Karpas-422 (cell line): ENCODE results near the gene ZNF710. TPM values are rescaled to one million over a fixed set of nuclear protein-coding genes. Genes with fewer than 3 reads are reported as not detected.
"Not testable (repeated sequence)": the region's sequence is repeated elsewhere in the genome, so short reads cannot be mapped to it uniquely, and the experiment has no call there.

Experiments used
- DNase-seq: peaks from one replicate; pipeline ENCODE4 v3.0.0-alpha.2; 2015
- H2AFZ ChIP-seq: fragments of 200-600 bp; sonication (generic); 2 replicates; pipeline ENCODE4 v1.6.1; 2014; ENCODE audit warnings: antibody characterized with exemption, low read length, mixed read lengths
- H3K27ac ChIP-seq: fragments of 200-600 bp; sonication (generic); 2 replicates; pipeline ENCODE4 v1.5.1; 2014; ENCODE audit warnings: mild to moderate bottlenecking, low read length, moderate library complexity
- H3K27me3 ChIP-seq: fragments of 200-600 bp; sonication (generic); 2 replicates; pipeline ENCODE4 v1.6.1; 2014; ENCODE audit warnings: low read length, mixed read lengths
- H3K36me3 ChIP-seq: fragments of 200-600 bp; sonication (generic); 2 replicates; pipeline ENCODE4 v1.6.1; 2014; ENCODE audit warnings: low read length, mixed read lengths; ENCODE audit not compliant: insufficient read depth
- H3K4me1 ChIP-seq: fragments of 200-600 bp; sonication (generic); 2 replicates; pipeline ENCODE4 v1.6.1; 2014; ENCODE audit warnings: mild to moderate bottlenecking, low read length, mixed read lengths
- H3K4me2 ChIP-seq: fragments of 200-600 bp; sonication (generic); 2 replicates; pipeline ENCODE4 v1.6.1; 2014; ENCODE audit warnings: low read length, low read depth, mild to moderate bottlenecking; ENCODE audit not compliant: poor library complexity, severe bottlenecking
- H3K4me3 ChIP-seq: fragments of 200-600 bp; sonication (generic); 2 replicates; pipeline ENCODE4 v1.5.1; 2014; ENCODE audit warnings: mild to moderate bottlenecking, antibody characterized with exemption, low read length, mixed read lengths
- H3K79me2 ChIP-seq: fragments of 200-600 bp; sonication (generic); 2 replicates; pipeline ENCODE4 v1.6.1; 2014; ENCODE audit warnings: mild to moderate bottlenecking, low read length, mixed read lengths
- H3K9ac ChIP-seq: fragments of 200-600 bp; sonication (generic); 2 replicates; pipeline ENCODE4 v1.6.0; 2014; ENCODE audit warnings: low read length
- H3K9me2 ChIP-seq: fragments of 200-600 bp; sonication (generic), shearing (Covaris generic); replicated peaks from 2 replicates; pipeline ENCODE4 v1.6.0; 2014; ENCODE audit warnings: mild to moderate bottlenecking, low read length, moderate library complexity; ENCODE audit not compliant: insufficient read depth
- H3K9me3 ChIP-seq: fragments of 300-700, 200-600 bp; sonication (generic); 2 replicates; pipeline ENCODE4 v1.6.1; 2014; ENCODE audit warnings: low read length, mixed read lengths
- H4K20me1 ChIP-seq: fragments of 200-600 bp; sonication (generic); 2 replicates; pipeline ENCODE4 v1.6.1; 2014; ENCODE audit warnings: mild to moderate bottlenecking, antibody characterized with exemption, low read length, low read depth; ENCODE audit not compliant: insufficient read depth
- total RNA-seq: library from RNA; depleted of rRNA; stranded (reverse); fragments of >200 nt; shearing (Covaris generic); gene quantifications from 2 replicates; pipeline ENCODE4 v1.2.3, GENCODE V29; 2014; ENCODE audit warnings: low replicate concordance; rRNA removed

Gene ZNF710
- total RNA-seq: 25.2 and 32.3 TPM in 2 replicates

- Histone ChIP-seq H3K27ac (peak within 1 kb of the TSS; percentile 81), H3K36me3 (peaks cover under 1% of the 10 kb centered on the region; the same call in 1 of the 2 replicates), H3K4me2 (peak within 1 kb of the TSS; percentile 96), H2AFZ (peak within 1 kb of the TSS; percentile 35), H4K20me1 (no peaks in the 10 kb centered on the region), H3K4me3 (peak within 1 kb of the TSS; percentile 82), H3K4me1 (peaks cover 48% of the 10 kb centered on the region), H3K27me3 (no peaks in the 10 kb centered on the region), H3K9me2 (no peaks in the 10 kb centered on the region), H3K79me2 (peaks cover 44% of the 10 kb centered on the region), H3K9ac (peak within 1 kb of the TSS; percentile 79), H3K9me3 (no peaks in the 10 kb centered on the region)
- DNase-seq: peak; percentile 85
Observed at GRCh38 chr15:90001062-90001682, at the start of gene ZNF710. Gene ZNF710 (plus strand): TSS chr15:90001324. CDS start chr15:90067138, 65,814 bp downstream.

- Histone ChIP-seq H3K27ac (no peak overlapping the region), H2AFZ (no peak overlapping the region)
Observed at GRCh38 chr15:89954541-89954940, 46.6 kb upstream of the ZNF710 start.

GRCh38 chr15:89955449-89955998, 45.6 kb upstream of the ZNF710 start:
- H4K20me1 ChIP-seq, H3K4me2 ChIP-seq, H3K4me3 ChIP-seq, H3K9me3 ChIP-seq, DNase-seq, H2AFZ ChIP-seq, H3K9ac ChIP-seq, H3K27me3 ChIP-seq, H3K36me3 ChIP-seq, H3K4me1 ChIP-seq, H3K27ac ChIP-seq, H3K79me2 ChIP-seq, H3K9me2 ChIP-seq: not testable (repeated sequence)

More at GRCh38 chr15:89954541-89954940, 46.6 kb upstream of the ZNF710 start:
- H3K36me3 ChIP-seq: no peaks in the 10 kb centered on the region
- H4K20me1 ChIP-seq: no peaks in the 10 kb centered on the region
- H3K4me2 ChIP-seq: no peak overlapping the region
- no peak overlapping the region for H3K4me3 ChIP-seq
- H3K79me2 ChIP-seq: no peaks in the 10 kb centered on the region
- no peaks in the 10 kb centered on the region for H3K4me1 ChIP-seq
- no peaks in the 10 kb centered on the region for H3K27me3 ChIP-seq
- H3K9me3 ChIP-seq: no peaks in the 10 kb centered on the region
- no peak for DNase-seq
- H3K9ac ChIP-seq: no peak overlapping the region
- H3K9me2 ChIP-seq: no peaks in the 10 kb centered on the region

- no peak overlapping the region for H3K4me3 ChIP-seq
- no peaks in the 10 kb centered on the region for H3K27me3 ChIP-seq
- no peak overlapping the region for H3K27ac ChIP-seq
- no peak for DNase-seq
- no peaks in the 10 kb centered on the region for H3K9me3 ChIP-seq
- H3K9ac ChIP-seq: no peak overlapping the region
- no peaks in the 10 kb centered on the region for H3K36me3 ChIP-seq
- no peaks in the 10 kb centered on the region for H3K79me2 ChIP-seq
- no peak overlapping the region for H3K4me2 ChIP-seq
- H2AFZ ChIP-seq: no peak overlapping the region
- no peaks in the 10 kb centered on the region for H4K20me1 ChIP-seq
- H3K4me1 ChIP-seq: no peaks in the 10 kb centered on the region
- H3K9me2 ChIP-seq: no peaks in the 10 kb centered on the region
Observed at GRCh38 chr15:89958107-89958805, 42.9 kb upstream of the ZNF710 start.

- no peaks in the 10 kb centered on the region for H3K9me2 ChIP-seq
- no peaks in the 10 kb centered on the region for H4K20me1 ChIP-seq
- H3K9ac ChIP-seq: no peak overlapping the region
- H3K4me2 ChIP-seq: no peak overlapping the region
- no peaks in the 10 kb centered on the region for H3K79me2 ChIP-seq
- H2AFZ ChIP-seq: no peak overlapping the region
- H3K4me1 ChIP-seq: no peaks in the 10 kb centered on the region
- no peak overlapping the region for H3K27ac ChIP-seq
- no peaks in the 10 kb centered on the region for H3K27me3 ChIP-seq
- no peaks in the 10 kb centered on the region for H3K36me3 ChIP-seq
- H3K4me3 ChIP-seq: no peak overlapping the region
- no peaks in the 10 kb centered on the region for H3K9me3 ChIP-seq
- DNase-seq: no peak
Observed at GRCh38 chr15:89963301-89964231, 37.6 kb upstream of the ZNF710 start.

- Histone ChIP-seq H2AFZ (no peak overlapping the region), H3K27me3 (no peaks in the 10 kb centered on the region), H3K27ac (no peak overlapping the region), H3K9me2 (no peaks in the 10 kb centered on the region), H4K20me1 (no peaks in the 10 kb centered on the region), H3K9me3 (no peaks in the 10 kb centered on the region), H3K4me1 (no peaks in the 10 kb centered on the region), H3K79me2 (no peaks in the 10 kb centered on the region), H3K9ac (no peak overlapping the region), H3K36me3 (no peaks in the 10 kb centered on the region), H3K4me2 (no peak overlapping the region), H3K4me3 (no peak overlapping the region)
- no peak for DNase-seq
Observed at GRCh38 chr15:89964232-89964954, 36.7 kb upstream of the ZNF710 start.

GRCh38 chr15:89967881-89968280, 33.2 kb upstream of the ZNF710 start:
- no peak overlapping the region for H2AFZ ChIP-seq

More at GRCh38 chr15:89967881-89968280, 33.2 kb upstream of the ZNF710 start:
- Histone ChIP-seq H3K79me2 (no peaks in the 10 kb centered on the region), H3K4me2 (no peak overlapping the region), H3K36me3 (no peaks in the 10 kb centered on the region), H3K9me2 (no peaks in the 10 kb centered on the region), H3K4me1 (peaks cover 7% of the 10 kb centered on the region), H3K4me3 (no peak overlapping the region), H3K9ac (no peak overlapping the region), H3K27me3 (no peaks in the 10 kb centered on the region), H4K20me1 (no peaks in the 10 kb centered on the region), H3K27ac (no peak overlapping the region), H3K9me3 (no peaks in the 10 kb centered on the region)
- no peak for DNase-seq
